ENCODE measurements around the gene SLC39A11.

SLC39A11 gene

GRCh38 chr17:72883351-72883750, 209.1 kb downstream of the SLC39A11 start:
- DNase-seq (ENCODE audit: low read depth in 3 of 3, low spot score in 1 of 3), result no peak

GRCh38 chr17:72882426-72882825, 210.1 kb downstream of the SLC39A11 start:
- no peak for DNase-seq (ENCODE audit: low read depth in 3 of 3, low spot score in 1 of 3)

- DNase-seq (ENCODE audit: low read depth in 3 of 3, low spot score in 1 of 3), result no peak
Observed at GRCh38 chr17:72879877-72880276, 212.6 kb downstream of the SLC39A11 start.

- no peak for DNase-seq (ENCODE audit: low read depth in 3 of 3, low spot score in 1 of 3)
Observed at GRCh38 chr17:72878975-72879660, 213.4 kb downstream of the SLC39A11 start.

- DNase-seq (ENCODE audit: low read depth in 3 of 3, low spot score in 1 of 3), result no peak
Observed at GRCh38 chr17:72877348-72877747, 215.1 kb downstream of the SLC39A11 start.

- no peak for DNase-seq (ENCODE audit: low read depth in 3 of 3, low spot score in 1 of 3)
Observed at GRCh38 chr17:72876413-72876812, 216.1 kb downstream of the SLC39A11 start.

- no peak for DNase-seq (ENCODE audit: low read depth in 3 of 3, low spot score in 1 of 3)
Observed at GRCh38 chr17:72875361-72875760, 217.1 kb downstream of the SLC39A11 start.

GRCh38 chr17:72872396-72872795, 220.1 kb downstream of the SLC39A11 start:
- no peak for DNase-seq (ENCODE audit: low read depth in 3 of 3, low spot score in 1 of 3)

- DNase-seq (ENCODE audit: low read depth in 3 of 3, low spot score in 1 of 3), result no peak
Observed at GRCh38 chr17:72870367-72870985, 222.0 kb downstream of the SLC39A11 start.

GRCh38 chr17:72869630-72870029, 222.9 kb downstream of the SLC39A11 start:
- no peak for DNase-seq (ENCODE audit: low read depth in 3 of 3, low spot score in 1 of 3)

GRCh38 chr17:72865954-72866353, 226.5 kb downstream of the SLC39A11 start:
- no peak for DNase-seq (ENCODE audit: low read depth in 3 of 3, low spot score in 1 of 3)

- no peak for DNase-seq (ENCODE audit: low read depth in 3 of 3, low spot score in 1 of 3)
Observed at GRCh38 chr17:72863526-72864211, 228.8 kb downstream of the SLC39A11 start.

GRCh38 chr17:72862276-72862999, 230.1 kb downstream of the SLC39A11 start:
- no peak for DNase-seq (ENCODE audit: low read depth in 3 of 3, low spot score in 1 of 3)

- no peak for DNase-seq (ENCODE audit: low read depth in 3 of 3, low spot score in 1 of 3)
Observed at GRCh38 chr17:72861811-72862210, 230.7 kb downstream of the SLC39A11 start.

- DNase-seq (ENCODE audit: low read depth in 3 of 3, low spot score in 1 of 3), result no peak
Observed at GRCh38 chr17:72860778-72861177, 231.7 kb downstream of the SLC39A11 start.

- no peak for DNase-seq (ENCODE audit: low read depth in 3 of 3, low spot score in 1 of 3)
Observed at GRCh38 chr17:72858826-72859495, 233.5 kb downstream of the SLC39A11 start.

- DNase-seq (ENCODE audit: low read depth in 3 of 3, low spot score in 1 of 3), result no peak
Observed at GRCh38 chr17:72853440-72854415, 238.8 kb downstream of the SLC39A11 start.

- no peak for DNase-seq (ENCODE audit: low read depth in 3 of 3, low spot score in 1 of 3)
Observed at GRCh38 chr17:72852277-72852938, 240.1 kb downstream of the SLC39A11 start.

- no peak for DNase-seq (ENCODE audit: low read depth in 3 of 3, low spot score in 1 of 3)
Observed at GRCh38 chr17:72850410-72851118, 241.9 kb downstream of the SLC39A11 start.

Measured in stimulated activated CD4-positive, alpha-beta T cell treated with anti-CD3 and anti-CD28 coated beads, TNF-alpha, amount 100 ng/mL, for 1 hour (primary cell).